GM23338 (cell line): ENCODE results near the gene RGSL1. TPM values are rescaled to one million over a fixed set of nuclear protein-coding genes. Genes with fewer than 3 reads are reported as not detected.

ENCODE experiments used
- ATAC-seq: fragments of 200-7000 bp; cut with Tn5 transposase; 3 replicates; pipeline ENCODE4 v1.9.1; 2020
- DNase-seq: peaks from one replicate; pipeline ENCODE4 v3.0.0-alpha.2; 2015; ENCODE audit warnings: low spot score
- H2AFZ ChIP-seq: fragments of 200-600 bp; sonication (generic); 2 replicates; pipeline ENCODE4 v1.8.0; 2016; ENCODE audit warnings: antibody characterized with exemption, mild to moderate bottlenecking, moderate library complexity
- H3F3A ChIP-seq: fragments of 200-600 bp; sonication (generic); replicated peaks from 2 replicates; pipeline ENCODE4 v1.8.0; 2017; ENCODE audit warnings: antibody characterized with exemption, mixed run types, low read depth
- H3K27ac ChIP-seq: fragments of 200-600 bp; sonication (generic); 2 replicates; pipeline ENCODE4 v1.6.1; 2016; ENCODE audit warnings: low read depth
- H3K27me3 ChIP-seq: fragments of 200-600 bp; sonication (generic); 2 replicates; pipeline ENCODE4 v1.8.0; 2016; ENCODE audit warnings: mild to moderate bottlenecking, mixed run types, moderate library complexity; ENCODE audit not compliant: insufficient read depth
- H3K36me3 ChIP-seq: fragments of 200-600 bp; sonication (generic); 2 replicates; pipeline ENCODE4 v1.8.0; 2016; ENCODE audit warnings: mild to moderate bottlenecking; ENCODE audit not compliant: insufficient read depth
- H3K4me1 ChIP-seq: fragments of 200-600 bp; sonication (generic); 2 replicates; pipeline ENCODE4 v1.8.0; 2016; ENCODE audit warnings: mild to moderate bottlenecking, moderate library complexity; ENCODE audit not compliant: insufficient read depth
- H3K4me2 ChIP-seq: fragments of 200-600 bp; sonication (generic); 2 replicates; pipeline ENCODE4 v1.7.1; 2017; ENCODE audit warnings: mixed run types
- H3K4me3 ChIP-seq: fragments of 200-600 bp; sonication (generic); 2 replicates; pipeline ENCODE4 v1.6.1; 2016; ENCODE audit warnings: mixed run types
- H3K79me2 ChIP-seq: fragments of 200-600 bp; sonication (generic); replicated peaks from 2 replicates; pipeline ENCODE4 v1.8.0; 2017; ENCODE audit warnings: mild to moderate bottlenecking; ENCODE audit not compliant: insufficient read depth
- H3K9me2 ChIP-seq: fragments of 200-600 bp; sonication (generic); 2 replicates; pipeline ENCODE4 v1.8.0; 2017; ENCODE audit not compliant: insufficient read depth
- H4K20me1 ChIP-seq: fragments of 200-600 bp; sonication (generic); replicated peaks from 2 replicates; pipeline ENCODE4 v1.8.0; 2017; ENCODE audit warnings: mild to moderate bottlenecking; ENCODE audit not compliant: insufficient read depth
- H3K27ac Mint-ChIP-seq: 2 replicates; pipeline ENCODE4 v1.8.0; 2020; ENCODE audit warnings: inconsistent platforms, mild to moderate bottlenecking, moderate library complexity, mixed read lengths
- H3K27me3 Mint-ChIP-seq: 3 replicates; pipeline ENCODE4 v1.8.0; 2022; ENCODE audit warnings: low read depth, mild to moderate bottlenecking, moderate library complexity, mixed read lengths, inconsistent platforms; ENCODE audit not compliant: insufficient read depth, poor library complexity
- H3K36me3 Mint-ChIP-seq: 3 replicates; pipeline ENCODE4 v1.8.0; 2021; ENCODE audit warnings: low read depth, mild to moderate bottlenecking, inconsistent platforms, moderate library complexity, mixed read lengths
- H3K4me1 Mint-ChIP-seq: 3 replicates; pipeline ENCODE4 v1.8.0; 2020; ENCODE audit warnings: mild to moderate bottlenecking, inconsistent platforms, mixed read lengths
- H3K4me3 Mint-ChIP-seq: 3 replicates; pipeline ENCODE4 v1.8.0; 2021; ENCODE audit warnings: moderate library complexity, mild to moderate bottlenecking, inconsistent platforms, mixed read lengths
- H3K9me3 Mint-ChIP-seq: 3 replicates; pipeline ENCODE4 v1.8.0; 2020; ENCODE audit warnings: moderate library complexity, mild to moderate bottlenecking, inconsistent platforms, mixed read lengths
- EZH2 ChIP-seq: fragments of 200-600 bp; sonication (generic); IDR thresholded peaks from one replicate; pipeline ENCODE4 v1.8.0; 2017; ENCODE audit warnings: antibody characterized with exemption, mild to moderate bottlenecking, low read depth; ENCODE audit not compliant: unreplicated experiment
- NANOG ChIP-seq: IDR thresholded peaks from 2 replicates; pipeline ENCODE4 v1.6.1; 2016; ENCODE audit warnings: antibody characterized with exemption, borderline replicate concordance
- POLR2AphosphoS5 ChIP-seq: IDR thresholded peaks from 2 replicates; pipeline ENCODE4 v1.6.1; 2016; ENCODE audit warnings: antibody characterized with exemption, low read depth
- STAT1 ChIP-seq: IDR thresholded peaks from one replicate; pipeline ENCODE4 v1.6.1; 2016; ENCODE audit warnings: antibody characterized with exemption; ENCODE audit not compliant: unreplicated experiment
- ZNF114 ChIP-seq: fragments of 250-450 bp; sonication (Bioruptor Pico); IDR thresholded peaks from 2 replicates; pipeline ENCODE4 v1.5.0; 2020; ENCODE audit warnings: mild to moderate bottlenecking, moderate library complexity
- ZNF462 ChIP-seq: fragments of 250-450 bp; sonication (Bioruptor Pico); IDR thresholded peaks from 2 replicates; pipeline ENCODE4 v1.5.0; 2020; ENCODE audit warnings: mild to moderate bottlenecking, moderate library complexity
- polyA plus RNA-seq: library from polyadenylated mRNA; unstranded; fragments of >200 nt; fragmentation: Nextera tagmentation; extraction: Ambion mirVana; gene quantifications from 2 replicates; pipeline ENCODE4 v1.2.1, GENCODE V29; 2016
- total RNA-seq: library from RNA; depleted of rRNA; stranded (reverse); fragments of >200 nt; shearing (Covaris generic); gene quantifications from 2 replicates; pipeline ENCODE4 v1.2.3, GENCODE V29; 2014
- TF ChIP-seq, protein P1 (sequence below), 2 experiments: fragments of 200-600 bp in 1 of 2; sonication (generic) in 1 of 2; conservative IDR thresholded peaks; 2 replicates each; pipeline versions ENCODE4 v1.5.1 to v1.6.1; 2016 to 2017; ENCODE audit warnings: antibody characterized with exemption in 2 of 2, low read depth in 2 of 2, mild to moderate bottlenecking in 2 of 2, moderate library complexity in 1 of 2
- TF ChIP-seq, protein P2 (sequence below): IDR thresholded peaks from 2 replicates; pipeline ENCODE4 v1.6.1; 2016; ENCODE audit warnings: antibody characterized with exemption

The RGSL1 gene
- total and polyA plus RNA-seq, 2 experiments from 2014 or later = not detected

GRCh38 chr1:182453631-182454030 lies 3.7 kb downstream of the RGSL1 start:
- peaks cover 27% of the 10 kb centered on the region for H3K4me1 Mint-ChIP-seq
- H3K36me3 Mint-ChIP-seq = no peaks in the 10 kb centered on the region
- H3K36me3 ChIP-seq = no peaks in the 10 kb centered on the region
- H3K4me2 ChIP-seq = no peak overlapping the region
- H3K27ac Mint-ChIP-seq = no peak overlapping the region
- H3K27me3 Mint-ChIP-seq = no peaks in the 10 kb centered on the region
- no peaks in the 10 kb centered on the region for H3K9me3 Mint-ChIP-seq
- no peak overlapping the region for H3K27ac ChIP-seq
- H3K27me3 ChIP-seq = no peaks in the 10 kb centered on the region
- DNase-seq = no peak
- no peak overlapping the region for H3K4me3 ChIP-seq
- ATAC-seq = no peak
- peaks cover 6% of the 10 kb centered on the region; the same call in 1 of the 2 replicates for H3K9me2 ChIP-seq
- H4K20me1 ChIP-seq = no peaks in the 10 kb centered on the region
- H3K4me3 Mint-ChIP-seq = no peak overlapping the region
- no peaks in the 10 kb centered on the region for H3K79me2 ChIP-seq
- TF ChIP-seq ZNF462 (CRISPR knock-in tag) = no peak
- TF ChIP-seq, protein P1, sequence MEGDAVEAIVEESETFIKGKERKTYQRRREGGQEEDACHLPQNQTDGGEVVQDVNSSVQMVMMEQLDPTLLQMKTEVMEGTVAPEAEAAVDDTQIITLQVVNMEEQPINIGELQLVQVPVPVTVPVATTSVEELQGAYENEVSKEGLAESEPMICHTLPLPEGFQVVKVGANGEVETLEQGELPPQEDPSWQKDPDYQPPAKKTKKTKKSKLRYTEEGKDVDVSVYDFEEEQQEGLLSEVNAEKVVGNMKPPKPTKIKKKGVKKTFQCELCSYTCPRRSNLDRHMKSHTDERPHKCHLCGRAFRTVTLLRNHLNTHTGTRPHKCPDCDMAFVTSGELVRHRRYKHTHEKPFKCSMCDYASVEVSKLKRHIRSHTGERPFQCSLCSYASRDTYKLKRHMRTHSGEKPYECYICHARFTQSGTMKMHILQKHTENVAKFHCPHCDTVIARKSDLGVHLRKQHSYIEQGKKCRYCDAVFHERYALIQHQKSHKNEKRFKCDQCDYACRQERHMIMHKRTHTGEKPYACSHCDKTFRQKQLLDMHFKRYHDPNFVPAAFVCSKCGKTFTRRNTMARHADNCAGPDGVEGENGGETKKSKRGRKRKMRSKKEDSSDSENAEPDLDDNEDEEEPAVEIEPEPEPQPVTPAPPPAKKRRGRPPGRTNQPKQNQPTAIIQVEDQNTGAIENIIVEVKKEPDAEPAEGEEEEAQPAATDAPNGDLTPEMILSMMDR (conservative IDR thresholded peaks at IDR 0.05; ENCODE audit: low read depth in 2 of 2) = no peak
- TF ChIP-seq POLR2AphosphoS5 = no peak
- TF ChIP-seq, protein P2, sequence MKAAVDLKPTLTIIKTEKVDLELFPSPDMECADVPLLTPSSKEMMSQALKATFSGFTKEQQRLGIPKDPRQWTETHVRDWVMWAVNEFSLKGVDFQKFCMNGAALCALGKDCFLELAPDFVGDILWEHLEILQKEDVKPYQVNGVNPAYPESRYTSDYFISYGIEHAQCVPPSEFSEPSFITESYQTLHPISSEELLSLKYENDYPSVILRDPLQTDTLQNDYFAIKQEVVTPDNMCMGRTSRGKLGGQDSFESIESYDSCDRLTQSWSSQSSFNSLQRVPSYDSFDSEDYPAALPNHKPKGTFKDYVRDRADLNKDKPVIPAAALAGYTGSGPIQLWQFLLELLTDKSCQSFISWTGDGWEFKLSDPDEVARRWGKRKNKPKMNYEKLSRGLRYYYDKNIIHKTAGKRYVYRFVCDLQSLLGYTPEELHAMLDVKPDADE = no peak
- no peak for TF ChIP-seq EZH2
- no peak for TF ChIP-seq NANOG
- TF ChIP-seq STAT1 = no peak
- TF ChIP-seq ZNF114 (CRISPR knock-in tag) = no peak
- H2AFZ ChIP-seq = no peak overlapping the region
- H3F3A ChIP-seq = no peaks in the 10 kb centered on the region
- peaks cover 9% of the 10 kb centered on the region for H3K4me1 ChIP-seq
